WTC11 (cell line): ENCODE data around the gene HRH1. TPM values are rescaled to one million over a fixed set of nuclear protein-coding genes. Genes with fewer than 3 reads are reported as not detected.

Source experiments
- ATAC-seq: fragments of 200-7000 bp; cut with Tn5 transposase; 2 replicates; pipeline ENCODE4 v1.10.0; 2021; ENCODE audit warnings: mild to moderate bottlenecking, moderate library complexity
- CTCF ChIA-PET: fragments of 300-600 bp; sonication (Branson Sonifier 250); formaldehyde crosslinking; loops from one replicate; lab custom pipeline; 2021; ENCODE audit warnings: antibody characterized with exemption; lab: Charles Lee
- POLR2A ChIA-PET: fragments of 350-600 bp; sonication (Branson Sonifier 250); formaldehyde crosslinking; loops from one replicate; lab custom pipeline; 2021; ENCODE audit warnings: antibody characterized with exemption; lab: Charles Lee
- DNase-seq: peaks from one replicate; pipeline ENCODE4 v3.0.0; 2021; ENCODE audit warnings: low spot score
- H3K27ac Mint-ChIP-seq: 2 replicates; pipeline ENCODE4 v1.8.0; 2021; ENCODE audit warnings: mixed read lengths
- H3K27me3 Mint-ChIP-seq: 2 replicates; pipeline ENCODE4 v1.8.0; 2021; ENCODE audit warnings: low read depth, mild to moderate bottlenecking, moderate library complexity, mixed read lengths
- H3K36me3 Mint-ChIP-seq: 2 replicates; pipeline ENCODE4 v1.8.0; 2021; ENCODE audit warnings: mixed read lengths
- H3K4me1 Mint-ChIP-seq: 2 replicates; pipeline ENCODE4 v1.8.0; 2022; ENCODE audit warnings: mixed read lengths
- H3K4me3 Mint-ChIP-seq: 2 replicates; pipeline ENCODE4 v1.8.0; 2021; ENCODE audit warnings: mild to moderate bottlenecking, moderate library complexity, mixed read lengths
- H3K9me3 Mint-ChIP-seq: 2 replicates; pipeline ENCODE4 v1.8.0; 2021; ENCODE audit warnings: mixed read lengths
- CREM ChIP-seq: sonication (generic); formaldehyde crosslinking; IDR thresholded peaks from 2 replicates; pipeline ENCODE4 v1.8.1; 2022; ENCODE audit warnings: mild to moderate bottlenecking, missing genetic modification reagents, moderate library complexity
- ETV6 ChIP-seq: sonication (generic); formaldehyde crosslinking; IDR thresholded peaks from 2 replicates; pipeline ENCODE4 v1.8.1; 2022; ENCODE audit warnings: mild to moderate bottlenecking, missing genetic modification reagents
- FOXK1 ChIP-seq: sonication (generic); formaldehyde crosslinking; IDR thresholded peaks from 2 replicates; pipeline ENCODE4 v1.8.0; 2022; ENCODE audit warnings: mild to moderate bottlenecking, moderate library complexity, missing genetic modification reagents
- HMGA2 ChIP-seq: fragments of 250-450 bp; sonication (Bioruptor Pico); IDR thresholded peaks from 2 replicates; pipeline ENCODE4 v1.4.0; 2021; ENCODE audit warnings: mild to moderate bottlenecking, moderate library complexity
- KAT7 ChIP-seq: sonication (generic); formaldehyde crosslinking; IDR thresholded peaks from 2 replicates; pipeline ENCODE4 v1.8.1; 2023; ENCODE audit warnings: missing genetic modification reagents, mild to moderate bottlenecking, borderline replicate concordance
- NFE2L1 ChIP-seq: sonication (generic); formaldehyde crosslinking; IDR thresholded peaks from 2 replicates; pipeline ENCODE4 v1.8.1; 2023; ENCODE audit warnings: missing genetic modification reagents
- NR2C2 ChIP-seq: sonication (generic); formaldehyde crosslinking; IDR thresholded peaks from 2 replicates; pipeline ENCODE4 v1.8.0; 2022; ENCODE audit warnings: mild to moderate bottlenecking, missing genetic modification reagents
- NR3C1 ChIP-seq: sonication (generic); formaldehyde crosslinking; conservative IDR thresholded peaks from 2 replicates; pipeline ENCODE4 v1.8.1; 2023; ENCODE audit warnings: low read depth, mild to moderate bottlenecking, missing genetic modification reagents
- RELA ChIP-seq: sonication (generic); formaldehyde crosslinking; IDR thresholded peaks from 2 replicates; pipeline ENCODE4 v1.8.1; 2022; ENCODE audit warnings: missing genetic modification reagents, mild to moderate bottlenecking, borderline replicate concordance
- SMAD3 ChIP-seq: sonication (generic); formaldehyde crosslinking; IDR thresholded peaks from 2 replicates; pipeline ENCODE4 v1.8.0; 2022; ENCODE audit warnings: missing genetic modification reagents, mild to moderate bottlenecking, borderline replicate concordance
- SMAD4 ChIP-seq: sonication (generic); formaldehyde crosslinking; IDR thresholded peaks from 2 replicates; pipeline ENCODE4 v1.8.0; 2022; ENCODE audit warnings: mild to moderate bottlenecking, missing genetic modification reagents
- TEAD4 ChIP-seq: sonication (generic); formaldehyde crosslinking; IDR thresholded peaks from 2 replicates; pipeline ENCODE4 v1.8.0; 2022; ENCODE audit warnings: mild to moderate bottlenecking, missing genetic modification reagents
- ZNF317 ChIP-seq: sonication (generic); formaldehyde crosslinking; IDR thresholded peaks from 2 replicates; pipeline ENCODE4 v1.8.1; 2023; ENCODE audit warnings: low read depth, mild to moderate bottlenecking, moderate library complexity, missing genetic modification reagents, borderline replicate concordance
- total RNA-seq: library from RNA; stranded (reverse); gene quantifications from 3 replicates; pipeline ENCODE4 v1.2.3, GENCODE V29; 2021
- TF ChIP-seq, protein P1 (sequence below): sonication (generic); formaldehyde crosslinking; IDR thresholded peaks from 2 replicates; pipeline ENCODE4 v1.8.1; 2022; ENCODE audit warnings: mild to moderate bottlenecking, moderate library complexity, missing genetic modification reagents
- TF ChIP-seq, protein P2 (sequence below): sonication (generic); formaldehyde crosslinking; IDR thresholded peaks from 2 replicates; pipeline ENCODE4 v1.8.0; 2023; ENCODE audit warnings: missing genetic modification reagents
- TF ChIP-seq, protein P3 (sequence below): sonication (generic); formaldehyde crosslinking; conservative IDR thresholded peaks from 2 replicates; pipeline ENCODE4 v1.8.1; 2022; ENCODE audit warnings: mild to moderate bottlenecking, missing genetic modification reagents
- TF ChIP-seq, protein P4 (sequence below): sonication (generic); formaldehyde crosslinking; IDR thresholded peaks from 2 replicates; pipeline ENCODE4 v1.8.1; 2023; ENCODE audit warnings: mild to moderate bottlenecking, missing genetic modification reagents, moderate library complexity
- TF ChIP-seq, protein P5 (sequence below): fragments of 250-450 bp; sonication (Bioruptor Pico); IDR thresholded peaks from 2 replicates; pipeline ENCODE4 v1.9.0; 2021; ENCODE audit warnings: moderate library complexity, mild to moderate bottlenecking, inconsistent platforms, borderline replicate concordance
- TF ChIP-seq, protein P6 (sequence below): sonication (generic); formaldehyde crosslinking; IDR thresholded peaks from 2 replicates; pipeline ENCODE4 v1.8.1; 2022; ENCODE audit warnings: low read depth, mild to moderate bottlenecking, moderate library complexity, missing genetic modification reagents, borderline replicate concordance
- TF ChIP-seq, protein P7 (sequence below): sonication (generic); formaldehyde crosslinking; IDR thresholded peaks from 2 replicates; pipeline ENCODE4 v1.8.1; 2022; ENCODE audit warnings: mild to moderate bottlenecking, missing genetic modification reagents, moderate library complexity, borderline replicate concordance

HRH1 gene
- total RNA-seq, 1 experiment from 2014 or later: not detected

DNA sequence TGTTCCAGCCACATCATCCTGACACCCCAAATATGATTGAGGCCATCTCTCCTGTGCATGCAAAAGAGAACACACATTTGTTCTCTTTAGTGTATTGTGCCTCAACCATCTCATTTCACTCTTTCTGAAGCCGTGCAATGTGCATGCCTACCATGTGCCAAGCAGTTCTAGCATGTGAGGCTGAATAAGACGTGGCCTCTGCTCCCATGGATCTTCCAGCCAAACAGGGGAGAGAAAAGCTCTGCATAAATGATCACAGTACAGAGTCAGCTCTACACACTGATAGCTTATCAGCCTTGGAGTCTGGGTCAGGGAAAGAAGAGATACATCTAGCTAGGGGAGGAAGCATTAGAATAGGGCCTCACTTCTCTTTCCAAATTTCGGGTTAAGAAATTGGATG, 69.7 kb downstream of the HRH1 start (continued):
- TF ChIP-seq NR2C2 (CRISPR knock-in tag): no peak
- no peak for TF ChIP-seq RELA (CRISPR knock-in tag)
- TF ChIP-seq, protein P1, sequence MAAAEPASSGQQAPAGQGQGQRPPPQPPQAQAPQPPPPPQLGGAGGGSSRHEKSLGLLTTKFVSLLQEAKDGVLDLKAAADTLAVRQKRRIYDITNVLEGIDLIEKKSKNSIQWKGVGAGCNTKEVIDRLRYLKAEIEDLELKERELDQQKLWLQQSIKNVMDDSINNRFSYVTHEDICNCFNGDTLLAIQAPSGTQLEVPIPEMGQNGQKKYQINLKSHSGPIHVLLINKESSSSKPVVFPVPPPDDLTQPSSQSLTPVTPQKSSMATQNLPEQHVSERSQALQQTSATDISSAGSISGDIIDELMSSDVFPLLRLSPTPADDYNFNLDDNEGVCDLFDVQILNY (CRISPR knock-in tag): no peak
- TF ChIP-seq, protein P2, sequence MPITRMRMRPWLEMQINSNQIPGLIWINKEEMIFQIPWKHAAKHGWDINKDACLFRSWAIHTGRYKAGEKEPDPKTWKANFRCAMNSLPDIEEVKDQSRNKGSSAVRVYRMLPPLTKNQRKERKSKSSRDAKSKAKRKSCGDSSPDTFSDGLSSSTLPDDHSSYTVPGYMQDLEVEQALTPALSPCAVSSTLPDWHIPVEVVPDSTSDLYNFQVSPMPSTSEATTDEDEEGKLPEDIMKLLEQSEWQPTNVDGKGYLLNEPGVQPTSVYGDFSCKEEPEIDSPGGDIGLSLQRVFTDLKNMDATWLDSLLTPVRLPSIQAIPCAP (CRISPR knock-in tag): no peak
- TF ChIP-seq HMGA2 (CRISPR knock-in tag): no peak

DNA sequence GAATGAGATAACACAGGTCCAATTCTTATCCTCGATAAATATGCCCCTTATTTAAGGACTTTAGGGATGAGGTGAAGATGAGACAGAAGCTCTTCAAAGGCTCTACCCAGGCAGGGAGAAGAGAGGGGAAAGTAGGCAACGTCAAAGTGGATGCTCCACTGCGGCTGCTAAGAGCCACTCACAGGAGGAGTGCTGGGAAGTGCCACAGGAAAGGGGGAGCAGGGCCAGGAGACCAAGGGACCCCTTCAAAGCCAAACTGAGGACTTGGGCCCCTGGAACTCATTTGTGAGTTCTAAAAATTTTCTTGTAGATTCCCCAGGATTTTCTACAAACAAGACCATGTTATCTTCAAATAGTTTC, 70.6 kb downstream of the HRH1 start:
- no peak overlapping the region for H3K4me3 Mint-ChIP-seq
- DNase-seq (no peak), ATAC-seq (no peak)
- ChIA-PET CTCF (no interaction called here), POLR2A (no interaction called here)
- no peaks in the 10 kb centered on the region for H3K36me3 Mint-ChIP-seq
- no peaks in the 10 kb centered on the region for H3K27me3 Mint-ChIP-seq
- H3K27ac Mint-ChIP-seq: no peak overlapping the region
- no peak for TF ChIP-seq CREM (CRISPR knock-in tag)
- TF ChIP-seq NFE2L1 (CRISPR knock-in tag): no peak
- TF ChIP-seq, protein P3, sequence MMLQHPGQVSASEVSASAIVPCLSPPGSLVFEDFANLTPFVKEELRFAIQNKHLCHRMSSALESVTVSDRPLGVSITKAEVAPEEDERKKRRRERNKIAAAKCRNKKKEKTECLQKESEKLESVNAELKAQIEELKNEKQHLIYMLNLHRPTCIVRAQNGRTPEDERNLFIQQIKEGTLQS: no peak
- TF ChIP-seq, protein P1 (CRISPR knock-in tag): no peak
- TF ChIP-seq, protein P4, sequence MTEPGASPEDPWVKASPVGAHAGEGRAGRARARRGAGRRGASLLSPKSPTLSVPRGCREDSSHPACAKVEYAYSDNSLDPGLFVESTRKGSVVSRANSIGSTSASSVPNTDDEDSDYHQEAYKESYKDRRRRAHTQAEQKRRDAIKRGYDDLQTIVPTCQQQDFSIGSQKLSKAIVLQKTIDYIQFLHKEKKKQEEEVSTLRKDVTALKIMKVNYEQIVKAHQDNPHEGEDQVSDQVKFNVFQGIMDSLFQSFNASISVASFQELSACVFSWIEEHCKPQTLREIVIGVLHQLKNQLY (CRISPR knock-in tag): no peak
- no peak for TF ChIP-seq ZNF317 (CRISPR knock-in tag)
- TF ChIP-seq SMAD4 (CRISPR knock-in tag): no peak
- TF ChIP-seq NR3C1: no peak
- no peak for TF ChIP-seq KAT7 (CRISPR knock-in tag)
- TF ChIP-seq, protein P5, sequence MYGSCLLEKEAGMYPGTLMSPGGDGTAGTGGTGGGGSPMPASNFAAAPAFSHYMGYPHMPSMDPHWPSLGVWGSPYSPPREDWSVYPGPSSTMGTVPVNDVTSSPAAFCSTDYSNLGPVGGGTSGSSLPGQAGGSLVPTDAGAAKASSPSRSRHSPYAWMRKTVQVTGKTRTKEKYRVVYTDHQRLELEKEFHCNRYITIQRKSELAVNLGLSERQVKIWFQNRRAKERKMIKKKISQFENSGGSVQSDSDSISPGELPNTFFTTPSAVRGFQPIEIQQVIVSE: no peak
- TF ChIP-seq SMAD3 (CRISPR knock-in tag): no peak
- TF ChIP-seq, protein P6, sequence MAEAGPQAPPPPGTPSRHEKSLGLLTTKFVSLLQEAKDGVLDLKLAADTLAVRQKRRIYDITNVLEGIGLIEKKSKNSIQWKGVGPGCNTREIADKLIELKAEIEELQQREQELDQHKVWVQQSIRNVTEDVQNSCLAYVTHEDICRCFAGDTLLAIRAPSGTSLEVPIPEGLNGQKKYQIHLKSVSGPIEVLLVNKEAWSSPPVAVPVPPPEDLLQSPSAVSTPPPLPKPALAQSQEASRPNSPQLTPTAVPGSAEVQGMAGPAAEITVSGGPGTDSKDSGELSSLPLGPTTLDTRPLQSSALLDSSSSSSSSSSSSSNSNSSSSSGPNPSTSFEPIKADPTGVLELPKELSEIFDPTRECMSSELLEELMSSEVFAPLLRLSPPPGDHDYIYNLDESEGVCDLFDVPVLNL (CRISPR knock-in tag): no peak
- TF ChIP-seq, protein P7, sequence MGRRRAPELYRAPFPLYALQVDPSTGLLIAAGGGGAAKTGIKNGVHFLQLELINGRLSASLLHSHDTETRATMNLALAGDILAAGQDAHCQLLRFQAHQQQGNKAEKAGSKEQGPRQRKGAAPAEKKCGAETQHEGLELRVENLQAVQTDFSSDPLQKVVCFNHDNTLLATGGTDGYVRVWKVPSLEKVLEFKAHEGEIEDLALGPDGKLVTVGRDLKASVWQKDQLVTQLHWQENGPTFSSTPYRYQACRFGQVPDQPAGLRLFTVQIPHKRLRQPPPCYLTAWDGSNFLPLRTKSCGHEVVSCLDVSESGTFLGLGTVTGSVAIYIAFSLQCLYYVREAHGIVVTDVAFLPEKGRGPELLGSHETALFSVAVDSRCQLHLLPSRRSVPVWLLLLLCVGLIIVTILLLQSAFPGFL: no peak
- no peak for TF ChIP-seq ETV6 (CRISPR knock-in tag)
- TF ChIP-seq TEAD4: no peak
- no peak for TF ChIP-seq FOXK1 (CRISPR knock-in tag)
- no peaks in the 10 kb centered on the region for H3K4me1 Mint-ChIP-seq
- peaks cover 3% of the 10 kb centered on the region; the same call in 1 of the 2 replicates for H3K9me3 Mint-ChIP-seq
